Memory B cell (primary cell): ENCODE measurements around the gene TRIM14.

Experiments used
- ATAC-seq: fragments of 150-1000 bp; cut with Tn5 transposase; 2 replicates; pipeline ENCODE4 v1.10.0; 2021; ENCODE audit warnings: low read depth, mild to moderate bottlenecking, moderate library complexity
- DNase-seq, 2 donors: peaks; one replicate each; pipeline ENCODE4 v3.0.0; 2022; ENCODE audit warnings: low spot score in 2 of 2
- H3K27ac Mint-ChIP-seq: one replicate; pipeline ENCODE4 v1.8.0; 2022; ENCODE audit warnings: mild to moderate bottlenecking, moderate library complexity, mixed read lengths
- H3K27me3 Mint-ChIP-seq: one replicate; pipeline ENCODE4 v1.8.0; 2022; ENCODE audit warnings: mixed read lengths
- H3K36me3 Mint-ChIP-seq: one replicate; pipeline ENCODE4 v1.8.0; 2022; ENCODE audit warnings: mild to moderate bottlenecking, mixed read lengths
- H3K4me1 Mint-ChIP-seq: one replicate; pipeline ENCODE4 v1.8.0; 2022; ENCODE audit warnings: mixed read lengths
- H3K4me3 Mint-ChIP-seq: one replicate; pipeline ENCODE4 v1.8.0; 2022; ENCODE audit warnings: mild to moderate bottlenecking, moderate library complexity, mixed read lengths
- H3K9me3 Mint-ChIP-seq: one replicate; pipeline ENCODE4 v1.8.0; 2022; ENCODE audit warnings: mixed read lengths

The TRIM14 gene

GRCh38 chr9:98054376-98054951, 64.6 kb downstream of the TRIM14 start:
- Mint-ChIP-seq H3K4me1 (peaks cover 15% of the 10 kb centered on the region), H3K36me3 (no peaks in the 10 kb centered on the region), H3K4me3 (no peak overlapping the region), H3K27me3 (no peaks in the 10 kb centered on the region), H3K27ac (no peak overlapping the region), H3K9me3 (no peaks in the 10 kb centered on the region)
- ATAC-seq: no peak
- no peak for DNase-seq

- H3K27ac Mint-ChIP-seq: no peak overlapping the region
- no peaks in the 10 kb centered on the region for H3K27me3 Mint-ChIP-seq
- no peak for ATAC-seq
- H3K4me1 Mint-ChIP-seq: peaks cover 10% of the 10 kb centered on the region
- H3K9me3 Mint-ChIP-seq: no peaks in the 10 kb centered on the region
- peaks cover 4% of the 10 kb centered on the region for H3K36me3 Mint-ChIP-seq
- H3K4me3 Mint-ChIP-seq: no peak overlapping the region
- DNase-seq: no peak
These were observed 68.7 kb downstream of the TRIM14 start for GRCh38 chr9:98050351-98050750.

GRCh38 chr9:98049288-98050072, 69.5 kb downstream of the TRIM14 start:
- DNase-seq: no peak
- Mint-ChIP-seq H3K4me3 (no peak overlapping the region), H3K36me3 (peaks cover 4% of the 10 kb centered on the region)

GRCh38 chr9:98047002-98047401, 72.0 kb downstream of the TRIM14 start:
- DNase-seq: no peak
- peak overlapping the region; percentile 8 for H3K4me3 Mint-ChIP-seq
- peaks cover 4% of the 10 kb centered on the region for H3K36me3 Mint-ChIP-seq
- H3K9me3 Mint-ChIP-seq: no peaks in the 10 kb centered on the region
- H3K27ac Mint-ChIP-seq: no peak overlapping the region
- ATAC-seq: no peak
- no peaks in the 10 kb centered on the region for H3K27me3 Mint-ChIP-seq
- H3K4me1 Mint-ChIP-seq: peaks cover 16% of the 10 kb centered on the region

More at GRCh38 chr9:98049288-98050072, 69.5 kb downstream of the TRIM14 start:
- H3K27me3 Mint-ChIP-seq: no peaks in the 10 kb centered on the region
- no peak overlapping the region for H3K27ac Mint-ChIP-seq
- no peaks in the 10 kb centered on the region for H3K9me3 Mint-ChIP-seq
- H3K4me1 Mint-ChIP-seq: peaks cover 14% of the 10 kb centered on the region
- no peak for ATAC-seq

GRCh38 chr9:98046180-98046543, 72.9 kb downstream of the TRIM14 start:
- ATAC-seq: no peak
- Mint-ChIP-seq H3K27me3 (no peaks in the 10 kb centered on the region), H3K4me3 (peak overlapping the region; percentile 72)

GRCh38 chr9:98045234-98046179, 73.5 kb downstream of the TRIM14 start:
- Mint-ChIP-seq H3K4me1 (peaks cover 17% of the 10 kb centered on the region), H3K4me3 (peak overlapping the region; percentile 72), H3K9me3 (no peaks in the 10 kb centered on the region), H3K36me3 (peaks cover 4% of the 10 kb centered on the region), H3K27me3 (no peaks in the 10 kb centered on the region), H3K27ac (peak overlapping the region; percentile 98)
- peak; percentile 89 for ATAC-seq
- peak in 1 of 2 donors; percentile 65 for DNase-seq

More at GRCh38 chr9:98046180-98046543, 72.9 kb downstream of the TRIM14 start:
- no peak overlapping the region for H3K27ac Mint-ChIP-seq
- peaks cover 16% of the 10 kb centered on the region for H3K4me1 Mint-ChIP-seq
- H3K36me3 Mint-ChIP-seq: peaks cover 4% of the 10 kb centered on the region
- no peaks in the 10 kb centered on the region for H3K9me3 Mint-ChIP-seq
- DNase-seq: no peak

GRCh38 chr9:98043915-98044314, 75.1 kb downstream of the TRIM14 start:
- H3K36me3 Mint-ChIP-seq: peaks cover 4% of the 10 kb centered on the region
- H3K4me1 Mint-ChIP-seq: peaks cover 26% of the 10 kb centered on the region
- no peaks in the 10 kb centered on the region for H3K27me3 Mint-ChIP-seq
- no peaks in the 10 kb centered on the region for H3K9me3 Mint-ChIP-seq
- ATAC-seq: no peak
- H3K27ac Mint-ChIP-seq: no peak overlapping the region
- no peak for DNase-seq
- no peak overlapping the region for H3K4me3 Mint-ChIP-seq

GRCh38 chr9:98040212-98040611, 78.8 kb downstream of the TRIM14 start:
- H3K27me3 Mint-ChIP-seq: no peaks in the 10 kb centered on the region
- H3K27ac Mint-ChIP-seq: no peak overlapping the region
- H3K36me3 Mint-ChIP-seq: no peaks in the 10 kb centered on the region
- H3K9me3 Mint-ChIP-seq: no peaks in the 10 kb centered on the region
- peak overlapping the region; percentile 90 for H3K4me3 Mint-ChIP-seq
- peaks cover 23% of the 10 kb centered on the region for H3K4me1 Mint-ChIP-seq
- no peak for ATAC-seq
- no peak for DNase-seq

GRCh38 chr9:98039607-98040017, 79.4 kb downstream of the TRIM14 start:
- H3K4me3 Mint-ChIP-seq: peak overlapping the region; percentile 90
- H3K4me1 Mint-ChIP-seq: peaks cover 25% of the 10 kb centered on the region
- H3K27ac Mint-ChIP-seq: no peak overlapping the region
- DNase-seq (no peak), ATAC-seq (peak; percentile 31)
- H3K27me3 Mint-ChIP-seq: no peaks in the 10 kb centered on the region
- no peaks in the 10 kb centered on the region for H3K36me3 Mint-ChIP-seq
- H3K9me3 Mint-ChIP-seq: no peaks in the 10 kb centered on the region

GRCh38 chr9:98038958-98039357, 80.1 kb downstream of the TRIM14 start:
- DNase-seq (no peak), ATAC-seq (peak; percentile 57)
- Mint-ChIP-seq H3K9me3 (no peaks in the 10 kb centered on the region), H3K4me3 (peak overlapping the region; percentile 64), H3K36me3 (no peaks in the 10 kb centered on the region), H3K27me3 (no peaks in the 10 kb centered on the region), H3K27ac (no peak overlapping the region), H3K4me1 (peaks cover 29% of the 10 kb centered on the region)

GRCh38 chr9:98037357-98037756, 81.7 kb downstream of the TRIM14 start:
- no peak for ATAC-seq
- Mint-ChIP-seq H3K4me1 (peaks cover 33% of the 10 kb centered on the region), H3K9me3 (no peaks in the 10 kb centered on the region), H3K4me3 (no peak overlapping the region), H3K27me3 (no peaks in the 10 kb centered on the region), H3K27ac (no peak overlapping the region), H3K36me3 (no peaks in the 10 kb centered on the region)
- DNase-seq: no peak

- DNase-seq: peak; percentile 88 to 93
- H3K27me3 Mint-ChIP-seq: no peaks in the 10 kb centered on the region
- peak; percentile 81 for ATAC-seq
- H3K36me3 Mint-ChIP-seq: no peaks in the 10 kb centered on the region
- no peaks in the 10 kb centered on the region for H3K9me3 Mint-ChIP-seq
- peak overlapping the region; percentile 89 for H3K27ac Mint-ChIP-seq
- peaks cover 27% of the 10 kb centered on the region for H3K4me1 Mint-ChIP-seq
- peak overlapping the region; percentile 79 for H3K4me3 Mint-ChIP-seq
These were observed 84.2 kb downstream of the TRIM14 start for GRCh38 chr9:98034593-98035546.

GRCh38 chr9:98031935-98032334, 87.1 kb downstream of the TRIM14 start:
- ATAC-seq (no peak), DNase-seq (no peak)
- peaks cover 1% of the 10 kb centered on the region for H3K36me3 Mint-ChIP-seq
- H3K27me3 Mint-ChIP-seq: no peaks in the 10 kb centered on the region
- H3K4me3 Mint-ChIP-seq: no peak overlapping the region
- peaks cover 19% of the 10 kb centered on the region for H3K4me1 Mint-ChIP-seq
- H3K27ac Mint-ChIP-seq: no peak overlapping the region
- H3K9me3 Mint-ChIP-seq: no peaks in the 10 kb centered on the region
